BJ (cell line): ENCODE measurements around the gene HIPK2. TPM values are rescaled to one million over a fixed set of nuclear protein-coding genes. Genes with fewer than 3 reads are reported as not detected.
A peak's percentile ranks its signal among the peaks of the same experiment; 100 is the strongest.

ENCODE experiments used
- CTCF ChIA-PET: fragments of 350-600 bp; formaldehyde crosslinking; extraction: SDS; loops from one replicate; lab custom pipeline; 2021; ENCODE audit warnings: antibody characterized with exemption, inconsistent platforms; lab: Yijun Ruan, JAX
- POLR2A ChIA-PET: fragments of 300-600 bp; sonication (Branson Sonifier 250); formaldehyde crosslinking; extraction: SDS; loops from one replicate; lab custom pipeline; 2021; ENCODE audit warnings: antibody characterized with exemption; lab: Charles Lee
- DNase-seq: peaks from one replicate; pipeline ENCODE4 v3.0.0-alpha.2; 2011; ENCODE audit warnings: low read depth
- H3K27me3 ChIP-seq: 2 replicates; pipeline ENCODE4 v1.6.0; 2011; ENCODE audit warnings: low read length; ENCODE audit not compliant: control insufficient read depth, insufficient read depth
- H3K36me3 ChIP-seq: 2 replicates; pipeline ENCODE4 v1.5.1; 2011; ENCODE audit warnings: low read length; ENCODE audit not compliant: control insufficient read depth, insufficient read depth
- H3K4me3 ChIP-seq: 2 replicates; pipeline ENCODE4 v1.5.1; 2011; ENCODE audit warnings: low read depth, mild to moderate bottlenecking, control low read depth, low read length
- polyA plus RNA-seq: library from polyadenylated mRNA; depleted of rRNA; stranded (reverse); fragments of >200 nt; gene quantifications from 2 replicates; pipeline ENCODE4 v1.2.3, GENCODE V29; 2011
- TF ChIP-seq, protein P1 (sequence below): IDR thresholded peaks from 2 replicates; pipeline ENCODE4 v1.5.1; 2011; ENCODE audit warnings: low read depth, mild to moderate bottlenecking, control low read depth, inconsistent platforms, low read length, moderate library complexity; ENCODE audit not compliant: insufficient read depth

Gene HIPK2
- polyA plus RNA-seq, 1 experiment = 3.6 TPM

DNA sequence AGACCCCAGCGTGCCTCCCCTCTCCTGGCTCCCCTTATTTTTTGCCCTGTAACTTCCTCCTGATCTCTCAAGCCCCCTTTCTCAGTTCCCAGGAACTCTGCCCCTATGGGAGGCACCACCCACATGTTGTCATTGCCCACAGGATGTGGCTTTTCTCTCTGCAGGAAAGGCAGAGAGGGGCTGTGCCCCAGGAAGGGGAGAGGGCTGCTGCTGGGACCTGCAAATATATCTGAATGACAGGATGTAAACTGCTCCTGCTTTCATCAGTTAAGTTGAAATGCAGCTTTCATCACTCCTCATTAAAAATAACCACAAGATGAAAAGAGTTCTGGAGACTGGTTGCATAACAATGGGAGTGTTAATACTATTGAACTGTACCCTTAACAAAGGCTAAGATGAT is 151.0 kb downstream of the HIPK2 start:
- ChIA-PET POLR2A (no interaction called here), CTCF (interaction anchor here (3.6 kb wide), 1 partner anchor 9 kb away, joined by 25 read pairs; no protein-coding TSS in a partner anchor)
- H3K36me3 ChIP-seq = peaks cover 6% of the 10 kb centered on the region
- no peak overlapping the region for H3K4me3 ChIP-seq
- no peak for DNase-seq
- TF ChIP-seq, protein P1, sequence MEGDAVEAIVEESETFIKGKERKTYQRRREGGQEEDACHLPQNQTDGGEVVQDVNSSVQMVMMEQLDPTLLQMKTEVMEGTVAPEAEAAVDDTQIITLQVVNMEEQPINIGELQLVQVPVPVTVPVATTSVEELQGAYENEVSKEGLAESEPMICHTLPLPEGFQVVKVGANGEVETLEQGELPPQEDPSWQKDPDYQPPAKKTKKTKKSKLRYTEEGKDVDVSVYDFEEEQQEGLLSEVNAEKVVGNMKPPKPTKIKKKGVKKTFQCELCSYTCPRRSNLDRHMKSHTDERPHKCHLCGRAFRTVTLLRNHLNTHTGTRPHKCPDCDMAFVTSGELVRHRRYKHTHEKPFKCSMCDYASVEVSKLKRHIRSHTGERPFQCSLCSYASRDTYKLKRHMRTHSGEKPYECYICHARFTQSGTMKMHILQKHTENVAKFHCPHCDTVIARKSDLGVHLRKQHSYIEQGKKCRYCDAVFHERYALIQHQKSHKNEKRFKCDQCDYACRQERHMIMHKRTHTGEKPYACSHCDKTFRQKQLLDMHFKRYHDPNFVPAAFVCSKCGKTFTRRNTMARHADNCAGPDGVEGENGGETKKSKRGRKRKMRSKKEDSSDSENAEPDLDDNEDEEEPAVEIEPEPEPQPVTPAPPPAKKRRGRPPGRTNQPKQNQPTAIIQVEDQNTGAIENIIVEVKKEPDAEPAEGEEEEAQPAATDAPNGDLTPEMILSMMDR = no peak
- H3K27me3 ChIP-seq = no peaks in the 10 kb centered on the region

DNA sequence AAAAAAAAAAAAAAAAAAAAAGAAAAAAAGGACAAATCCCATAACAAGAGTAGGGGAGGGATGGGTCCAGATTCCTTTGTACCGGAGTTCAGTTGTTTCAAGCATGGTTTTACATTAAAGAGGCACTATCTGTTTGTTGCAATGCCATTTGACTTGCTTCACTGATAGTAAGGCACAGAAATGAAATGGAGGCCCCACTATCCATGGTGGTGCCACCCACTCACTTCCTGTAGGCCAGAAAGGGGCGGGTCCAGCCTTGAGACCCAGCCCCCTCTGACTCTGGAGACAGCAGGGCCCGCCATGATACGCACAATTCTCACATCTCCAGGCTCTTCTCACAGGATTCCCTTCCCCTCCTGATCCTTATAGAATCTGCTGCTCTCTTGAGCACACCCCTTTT is 154.3 kb downstream of the HIPK2 start:
- peaks cover 4% of the 10 kb centered on the region for H3K36me3 ChIP-seq
- H3K4me3 ChIP-seq = no peak overlapping the region
- ChIA-PET POLR2A (no interaction called here), CTCF (interaction anchor here (0.6 to 1.7 kb wide), 2 partner anchors 22 to 168 kb away, joined by 4 to 6 read pairs; no protein-coding TSS in a partner anchor)
- no peaks in the 10 kb centered on the region for H3K27me3 ChIP-seq
- TF ChIP-seq, protein P1 = no peak
- no peak for DNase-seq

DNA sequence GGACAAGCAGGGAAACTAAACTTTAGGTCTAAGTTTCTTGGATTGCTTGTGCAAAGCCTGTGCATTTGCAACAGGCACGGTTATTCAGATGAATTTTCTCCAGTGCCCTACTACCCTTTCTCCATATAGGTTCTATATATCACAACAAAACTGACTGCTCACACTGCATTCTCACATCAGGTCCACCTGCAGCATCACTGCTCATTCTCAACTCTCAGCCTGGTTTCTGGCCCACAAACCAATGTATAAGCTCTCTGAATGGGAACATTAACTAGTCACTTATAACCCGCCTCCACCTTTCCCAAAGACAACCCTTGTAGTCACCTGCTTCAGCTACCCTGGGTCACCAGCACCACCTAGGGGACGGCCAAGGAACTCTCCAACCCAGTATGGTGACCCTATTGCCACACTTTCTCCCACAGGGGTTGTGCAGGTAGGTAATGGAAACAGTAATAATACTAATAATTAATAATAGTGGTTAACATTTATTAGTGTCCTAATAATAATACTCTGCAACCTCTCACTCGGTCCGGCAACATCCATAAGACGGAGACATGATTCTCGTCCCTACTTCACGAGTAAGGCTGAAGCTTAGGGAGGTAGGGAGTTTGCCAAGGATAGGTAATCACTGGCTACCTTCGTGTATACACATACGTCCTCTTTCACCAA is 157.0 kb downstream of the HIPK2 start:
- DNase-seq = no peak
- ChIA-PET CTCF (interaction anchor here (0.8 to 6.1 kb wide), 13 partner anchors 8 to 381 kb away, joined by 3 to 132 read pairs (median 4); no protein-coding TSS in a partner anchor), POLR2A (no interaction called here)
- no peak overlapping the region for H3K4me3 ChIP-seq
- H3K27me3 ChIP-seq = no peaks in the 10 kb centered on the region
- peaks cover 3% of the 10 kb centered on the region for H3K36me3 ChIP-seq
- TF ChIP-seq, protein P1 = peak; percentile 70

DNA sequence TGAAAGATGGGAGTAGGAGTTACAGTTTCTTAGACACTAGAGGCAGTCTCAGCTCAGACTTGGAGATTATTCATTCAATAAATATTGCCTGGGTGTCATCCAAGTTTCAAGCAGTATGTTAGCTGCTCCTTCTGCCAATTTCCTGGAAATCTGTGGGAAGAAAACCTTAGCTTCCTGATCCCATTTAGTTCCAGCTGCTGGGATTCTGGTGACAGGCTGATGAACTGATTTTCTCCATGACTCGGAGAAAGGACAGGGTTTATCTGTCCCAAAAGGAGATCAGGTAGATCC is 158.5 kb downstream of the HIPK2 start:
- CTCF ChIA-PET = interaction anchor here (0.8 to 6.1 kb wide), 30 partner anchors 9 to 706 kb away, joined by 3 to 132 read pairs (median 4); partner anchors contain the start of gene KLRG2
- peak; percentile 21 for DNase-seq
- TF ChIP-seq, protein P1 = no peak
- POLR2A ChIA-PET = no interaction called here
- Histone ChIP-seq H3K4me3 (no peak overlapping the region), H3K36me3 (peaks cover 1% of the 10 kb centered on the region), H3K27me3 (no peaks in the 10 kb centered on the region)

DNA sequence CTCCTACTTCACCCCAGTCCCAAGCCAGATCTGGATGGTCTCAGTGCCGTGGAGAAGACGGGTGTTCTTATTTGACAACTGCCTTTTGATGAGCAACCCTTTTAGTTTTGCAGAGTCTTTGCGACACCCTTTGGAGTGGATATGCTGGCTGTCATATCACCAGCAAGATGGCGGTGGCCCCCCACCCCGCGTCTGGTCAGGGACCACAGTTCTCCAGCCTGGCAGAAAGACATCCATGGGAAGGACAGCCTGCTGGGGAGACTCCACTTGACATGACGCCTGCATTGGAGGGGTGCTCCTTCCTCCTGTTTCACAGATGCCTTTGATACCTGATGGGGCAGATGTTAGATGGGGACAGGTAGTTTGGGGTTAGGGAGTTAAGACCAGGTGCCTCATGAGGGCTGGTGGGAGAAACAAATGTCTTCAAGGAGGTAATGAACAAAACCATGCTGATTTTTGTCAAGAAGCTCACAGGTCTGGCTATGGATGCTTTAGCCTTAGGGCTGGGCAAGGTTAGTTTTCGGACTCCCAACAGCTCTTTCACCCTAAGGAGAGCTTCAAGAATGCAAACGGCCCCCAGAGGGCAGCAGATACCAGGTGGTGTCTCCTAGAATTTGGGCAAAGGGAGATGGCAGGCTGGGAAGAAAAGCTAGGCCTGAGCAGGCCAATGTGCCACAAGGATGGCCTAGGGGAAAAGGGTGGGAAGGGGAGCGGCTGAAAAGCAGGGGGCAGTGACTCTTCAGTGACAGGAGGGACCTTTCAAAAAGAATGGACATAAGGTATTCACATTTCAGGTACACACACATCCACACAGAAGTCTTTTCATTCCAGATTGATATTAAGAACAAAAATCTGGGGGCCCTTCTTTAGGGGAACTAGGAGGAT is 159.1 kb downstream of the HIPK2 start:
- no peak overlapping the region for H3K4me3 ChIP-seq
- DNase-seq = no peak
- H3K36me3 ChIP-seq = no peaks in the 10 kb centered on the region; the same call in 1 of the 2 replicates
- H3K27me3 ChIP-seq = no peaks in the 10 kb centered on the region
- CTCF ChIA-PET = interaction anchor here (0.7 to 6.1 kb wide), 30 partner anchors 9 to 707 kb away, joined by 3 to 132 read pairs (median 4); partner anchors contain the start of gene KLRG2
- POLR2A ChIA-PET = no interaction called here
- TF ChIP-seq, protein P1 = peak; percentile 68
